Right ventricle myocardium superior (tissue), 1 donor: ENCODE results near the gene NFE2L2. TPM values are rescaled to one million over a fixed set of nuclear protein-coding genes. Genes with fewer than 3 reads are reported as not detected.

Source experiments
- ATAC-seq: fragments of 200-7000 bp; cut with Tn5 transposase; one replicate; pipeline ENCODE4 v1.9.1; 2020; ENCODE audit warnings: mild to moderate bottlenecking; ENCODE audit not compliant: poor library complexity
- DNase-seq: peaks from one replicate; pipeline ENCODE4 v3.0.0-alpha.2; 2020
- intact Hi-C: fragments of 100-400 bp; cut with DNase I; formaldehyde crosslinking; loops from one replicate; pipeline ENCODE4 v1.11.2; 2022
- microRNA-seq: library from miRNA; unstranded; fragments of <30 nt; microRNA quantifications from one replicate; pipeline ENCODE4 v1.2.0, GENCODE V29; 2020
- total RNA-seq: library from RNA; stranded (reverse); fragmentation: NEBNext Ultra II Directional; extraction: Animal tissue kit (Norgen Biotek cat#: 25700); gene quantifications from one replicate; pipeline ENCODE4 v1.2.1, GENCODE V29; 2021
- donor health status: DM: no; HTN: yes; CAD: no; lungs with severe emphysema.

The NFE2L2 gene
- total RNA-seq, 1 donor from 2014 or later, result 45.8 TPM

DNA sequence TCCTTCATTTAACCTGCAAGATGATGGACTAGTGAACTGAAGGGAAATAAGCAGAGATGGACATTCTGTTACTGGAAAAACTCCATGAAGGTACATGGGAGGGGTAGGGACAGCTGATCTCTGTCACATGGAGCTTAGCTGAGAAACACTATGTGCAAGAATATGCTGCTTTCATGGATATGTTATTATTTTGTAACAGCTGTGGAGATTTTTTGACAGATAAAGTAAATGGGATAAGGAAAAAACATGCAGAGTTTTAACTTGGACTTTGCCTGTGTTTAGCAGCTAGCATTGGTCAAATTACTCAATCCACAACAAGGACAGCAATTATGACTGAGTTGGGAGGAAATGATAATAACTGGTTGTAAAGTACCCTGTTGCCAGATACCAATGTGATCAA is 80.7 kb downstream of the NFE2L2 start:
- intact Hi-C loops, result no loop called here
- DNase-seq (no peak), ATAC-seq (no peak)

Small RNAs within 50 kb of the gene (microRNA-seq; reads per million reads assigned to microRNA genes)
- gene MIR3128 (not detected), gene MIR6512 (not detected)

Other genes with a start within 250 kb of the NFE2L2 start
- 64.5 TPM for gene HNRNPA3, start 51.9 kb downstream of the NFE2L2 start, total RNA-seq
- 27.7 TPM for gene AGPS, start 128.0 kb upstream of the NFE2L2 start, total RNA-seq